ENCODE results near the gene CLIP2.
"Not testable (repeated sequence)": the region's sequence is repeated elsewhere in the genome, so short reads cannot be mapped to it uniquely, and the experiment has no call there.

CLIP2 gene

DNA sequence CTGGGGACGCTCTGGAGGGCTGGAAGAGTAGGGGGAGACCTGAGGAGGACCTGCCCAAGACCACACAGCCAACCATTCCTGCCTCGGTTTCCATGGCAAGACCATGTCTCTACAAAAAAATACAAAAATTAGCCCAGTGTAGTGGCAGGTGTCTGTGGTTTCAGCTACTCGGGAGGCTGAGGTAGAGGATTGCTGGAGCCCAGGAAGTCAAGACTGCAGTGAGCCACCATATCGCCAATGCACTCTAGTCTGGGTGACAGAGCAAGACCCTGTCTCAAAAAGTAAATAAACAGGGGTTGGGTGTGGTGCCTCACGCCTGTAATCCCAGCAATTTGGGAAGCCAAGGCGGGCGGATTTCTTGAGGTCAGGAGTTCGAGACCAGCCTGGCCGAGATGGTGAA, 48.7 kb downstream of the CLIP2 start:
- no peak overlapping the region for H3K4me3 ChIP-seq (replicated peaks; ENCODE audit: low read depth, low read length)
- TF ChIP-seq, protein P1, sequence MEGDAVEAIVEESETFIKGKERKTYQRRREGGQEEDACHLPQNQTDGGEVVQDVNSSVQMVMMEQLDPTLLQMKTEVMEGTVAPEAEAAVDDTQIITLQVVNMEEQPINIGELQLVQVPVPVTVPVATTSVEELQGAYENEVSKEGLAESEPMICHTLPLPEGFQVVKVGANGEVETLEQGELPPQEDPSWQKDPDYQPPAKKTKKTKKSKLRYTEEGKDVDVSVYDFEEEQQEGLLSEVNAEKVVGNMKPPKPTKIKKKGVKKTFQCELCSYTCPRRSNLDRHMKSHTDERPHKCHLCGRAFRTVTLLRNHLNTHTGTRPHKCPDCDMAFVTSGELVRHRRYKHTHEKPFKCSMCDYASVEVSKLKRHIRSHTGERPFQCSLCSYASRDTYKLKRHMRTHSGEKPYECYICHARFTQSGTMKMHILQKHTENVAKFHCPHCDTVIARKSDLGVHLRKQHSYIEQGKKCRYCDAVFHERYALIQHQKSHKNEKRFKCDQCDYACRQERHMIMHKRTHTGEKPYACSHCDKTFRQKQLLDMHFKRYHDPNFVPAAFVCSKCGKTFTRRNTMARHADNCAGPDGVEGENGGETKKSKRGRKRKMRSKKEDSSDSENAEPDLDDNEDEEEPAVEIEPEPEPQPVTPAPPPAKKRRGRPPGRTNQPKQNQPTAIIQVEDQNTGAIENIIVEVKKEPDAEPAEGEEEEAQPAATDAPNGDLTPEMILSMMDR (IDR thresholded peaks at IDR 0.05; ENCODE audit: low read depth, low read length, missing control alignments): no peak
- no peak for DNase-seq (ENCODE audit: extremely low read depth, low read depth)

- no peak overlapping the region for H3K4me3 ChIP-seq (replicated peaks; ENCODE audit: low read depth, low read length)
- TF ChIP-seq, protein P1 (IDR thresholded peaks at IDR 0.05; ENCODE audit: low read depth, low read length, missing control alignments): no peak
- DNase-seq (ENCODE audit: extremely low read depth, low read depth): no peak
These were observed 49.3 kb downstream of the CLIP2 start for GRCh38 chr7:74338366-74339108.

- H3K4me3 ChIP-seq (replicated peaks; ENCODE audit: low read depth, low read length): not testable (repeated sequence)
These were observed 50.4 kb downstream of the CLIP2 start for GRCh38 chr7:74339648-74340047.

DNA sequence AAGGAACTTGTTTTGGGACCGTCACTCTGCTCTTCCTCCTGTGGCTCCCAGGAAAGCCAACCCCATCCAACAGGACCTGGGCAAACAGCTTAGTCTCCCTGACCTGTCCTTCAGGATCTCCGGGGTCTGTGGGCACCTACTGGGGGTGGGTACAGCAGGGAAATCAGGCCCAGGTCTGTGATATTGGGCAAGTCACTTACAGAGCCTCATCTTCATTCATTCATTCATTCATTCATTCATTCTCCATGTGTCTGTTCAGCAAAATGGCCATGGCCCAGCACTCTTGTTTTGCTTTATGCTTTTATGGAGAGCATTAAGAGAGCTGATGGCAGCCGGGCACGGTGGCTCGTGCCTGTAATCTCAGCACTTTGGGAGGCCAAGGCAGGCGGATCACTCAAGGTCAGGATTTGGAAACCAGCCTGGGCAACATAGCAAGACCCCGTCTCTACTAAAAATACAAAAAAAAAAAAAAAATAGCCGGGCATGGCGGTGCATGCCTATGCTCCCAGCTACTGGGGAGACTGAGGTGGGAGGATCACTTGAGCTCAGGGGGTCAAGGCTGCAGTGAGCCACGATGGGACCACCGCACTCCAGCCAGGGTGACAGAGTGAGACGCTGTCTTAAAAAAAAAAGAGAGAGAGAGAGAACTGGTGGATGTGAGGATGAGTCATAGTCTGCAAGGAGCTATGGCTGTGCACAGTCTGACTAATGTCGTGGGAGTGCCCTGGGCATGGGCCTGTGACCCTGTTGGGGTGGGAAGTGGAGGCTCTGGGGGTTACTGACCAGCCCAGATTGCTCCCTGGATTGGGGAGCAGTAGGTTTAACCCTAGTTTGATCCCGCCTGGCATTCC, 54.3 kb downstream of the CLIP2 start:
- H3K4me3 ChIP-seq (replicated peaks; ENCODE audit: low read depth, low read length): no peak overlapping the region
- no peak for DNase-seq (ENCODE audit: extremely low read depth, low read depth)
- TF ChIP-seq, protein P1 (IDR thresholded peaks at IDR 0.05; ENCODE audit: low read depth, low read length, missing control alignments): no peak

More at GRCh38 chr7:74339648-74340047, 50.4 kb downstream of the CLIP2 start:
- DNase-seq (ENCODE audit: extremely low read depth, low read depth): not testable (repeated sequence)

GRCh38 chr7:74344132-74344496, 54.9 kb downstream of the CLIP2 start:
- H3K4me3 ChIP-seq (replicated peaks; ENCODE audit: low read depth, low read length): no peak overlapping the region
- TF ChIP-seq, protein P1 (IDR thresholded peaks at IDR 0.05; ENCODE audit: low read depth, low read length, missing control alignments): no peak
- DNase-seq (ENCODE audit: extremely low read depth, low read depth): no peak

DNA sequence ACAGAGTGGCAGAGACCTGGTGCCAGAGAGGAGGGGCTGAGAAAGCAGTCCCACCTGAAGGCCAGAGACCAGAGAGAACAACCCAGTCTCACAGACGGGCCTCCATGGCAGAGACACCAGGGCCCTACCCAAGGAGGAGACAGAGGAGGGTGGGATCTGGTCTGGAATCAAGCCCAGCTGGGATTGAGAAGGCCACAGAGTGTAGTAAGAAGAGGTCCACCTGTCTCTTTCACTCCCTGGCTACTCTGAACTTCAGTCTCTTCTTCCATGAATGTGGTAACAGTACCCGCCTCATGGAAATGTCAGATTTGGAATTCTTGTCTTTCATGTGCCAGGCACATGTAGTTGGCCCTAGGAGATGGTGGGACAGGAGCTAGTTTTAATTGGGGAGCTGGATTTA, 55.6 kb downstream of the CLIP2 start:
- TF ChIP-seq, protein P1 (IDR thresholded peaks at IDR 0.05; ENCODE audit: low read depth, low read length, missing control alignments): no peak
- DNase-seq (ENCODE audit: extremely low read depth, low read depth): no peak
- H3K4me3 ChIP-seq (replicated peaks; ENCODE audit: low read depth, low read length): no peak overlapping the region

GRCh38 chr7:74345970-74346369, 56.8 kb downstream of the CLIP2 start:
- no peak for DNase-seq (ENCODE audit: extremely low read depth, low read depth)
- TF ChIP-seq, protein P1 (IDR thresholded peaks at IDR 0.05; ENCODE audit: low read depth, low read length, missing control alignments): no peak
- H3K4me3 ChIP-seq (replicated peaks; ENCODE audit: low read depth, low read length): no peak overlapping the region
